OCI-LY3 (cell line): ENCODE results near the gene NLGN1.

ENCODE experiments used
- H2AFZ ChIP-seq: fragments of 200-600, 300-600 bp; shearing (Covaris generic); 2 replicates; pipeline ENCODE4 v1.6.0; 2014; ENCODE audit warnings: antibody characterized with exemption, low read depth, low read length
- H3K27ac ChIP-seq: fragments of 200-600, 300-600 bp; sonication (generic); 2 replicates; pipeline ENCODE4 v1.5.1; 2014; ENCODE audit warnings: mild to moderate bottlenecking, low read length, moderate library complexity, mixed read lengths
- H3K27me3 ChIP-seq: fragments of 200-600, 300-600 bp; sonication (generic); 2 replicates; pipeline ENCODE4 v1.6.1; 2014; ENCODE audit warnings: low read depth, low read length, mixed read lengths
- H3K36me3 ChIP-seq: fragments of 200-600, 300-600 bp; sonication (generic); replicated peaks from 2 replicates; pipeline ENCODE3; 2014; ENCODE audit warnings: low read depth, low read length, mixed read lengths
- H3K4me1 ChIP-seq: fragments of 300-600, 200-600 bp; sonication (generic); 2 replicates; pipeline ENCODE4 v1.6.1; 2014; ENCODE audit warnings: low read length, mixed read lengths
- H3K4me2 ChIP-seq: fragments of 200-600, 300-600 bp; sonication (generic); 2 replicates; pipeline ENCODE4 v1.6.1; 2014; ENCODE audit warnings: low read length, mixed read lengths
- H3K4me3 ChIP-seq: fragments of 300-600, 200-600 bp; sonication (generic); 2 replicates; pipeline ENCODE4 v1.5.1; 2014; ENCODE audit warnings: antibody characterized with exemption, mild to moderate bottlenecking, low read length, moderate library complexity
- H3K79me2 ChIP-seq: fragments of 300-600, 200-600 bp; shearing (Covaris generic); 2 replicates; pipeline ENCODE4 v1.6.1; 2014; ENCODE audit warnings: mild to moderate bottlenecking, low read length, mixed read lengths
- H3K9ac ChIP-seq: fragments of 300-600, 200-600 bp; shearing (Covaris generic); 2 replicates; pipeline ENCODE4 v1.6.0; 2014; ENCODE audit warnings: mild to moderate bottlenecking, low read length, moderate library complexity
- H3K9me3 ChIP-seq: fragments of 200-600, 300-600 bp; shearing (Covaris generic); 2 replicates; pipeline ENCODE4 v1.6.1; 2014; ENCODE audit warnings: low read length, mixed read lengths; ENCODE audit not compliant: insufficient read depth
- H4K20me1 ChIP-seq: fragments of 200-600, 300-600 bp; sonication (generic); 2 replicates; pipeline ENCODE4 v1.6.1; 2016; ENCODE audit warnings: low read length, mixed read lengths; ENCODE audit not compliant: insufficient read depth
- CTCF ChIP-seq: fragments of 200-600, 300-600 bp; sonication (generic); IDR thresholded peaks from 2 replicates; pipeline ENCODE4 v1.5.1; 2014; ENCODE audit warnings: antibody characterized with exemption, low read length, low read depth
- EZH2phosphoT487 ChIP-seq: fragments of 200-600 bp; shearing (Covaris generic); IDR thresholded peaks from 2 replicates; pipeline ENCODE4 v1.6.1; 2018; ENCODE audit warnings: antibody characterized with exemption, mixed run types, low read depth

The NLGN1 gene

DNA sequence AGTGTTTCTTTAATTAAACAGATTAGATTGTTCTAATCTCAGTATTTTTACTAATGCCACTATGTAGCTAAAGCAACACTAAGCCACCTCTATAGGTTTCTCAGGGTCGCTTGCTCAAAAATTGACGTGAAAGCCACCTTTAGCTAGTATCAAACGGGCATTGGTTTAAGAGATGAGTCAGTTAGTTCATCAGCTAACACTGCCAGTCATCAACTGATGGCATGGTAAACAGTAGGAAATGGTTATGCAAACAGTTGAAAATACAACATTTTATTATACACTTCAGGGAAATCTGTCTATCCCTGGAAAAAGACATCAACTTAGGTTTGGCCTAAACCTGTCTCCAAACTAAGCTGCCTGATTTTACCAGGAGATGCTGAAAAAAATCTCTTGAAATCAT is 879.3 kb downstream of the NLGN1 start:
- H3K27ac ChIP-seq: no peak overlapping the region
- H3K27me3 ChIP-seq: no peaks in the 10 kb centered on the region
- no peaks in the 10 kb centered on the region for H4K20me1 ChIP-seq
- no peak overlapping the region for H3K9ac ChIP-seq
- H3K4me1 ChIP-seq: no peaks in the 10 kb centered on the region
- H3K9me3 ChIP-seq: no peaks in the 10 kb centered on the region
- H3K4me2 ChIP-seq: no peak overlapping the region
- no peak overlapping the region for H2AFZ ChIP-seq
- TF ChIP-seq EZH2phosphoT487 (no peak), CTCF (no peak)
- no peaks in the 10 kb centered on the region for H3K36me3 ChIP-seq
- no peaks in the 10 kb centered on the region for H3K79me2 ChIP-seq
- no peak overlapping the region for H3K4me3 ChIP-seq

GRCh38 chr3:174278094-174278493 is 880.5 kb downstream of the NLGN1 start:
- no peak overlapping the region for H3K9ac ChIP-seq
- H3K79me2 ChIP-seq: no peaks in the 10 kb centered on the region
- no peak overlapping the region for H3K4me3 ChIP-seq
- no peak overlapping the region for H3K4me2 ChIP-seq
- H4K20me1 ChIP-seq: no peaks in the 10 kb centered on the region
- no peaks in the 10 kb centered on the region for H3K36me3 ChIP-seq
- H3K27ac ChIP-seq: no peak overlapping the region
- no peaks in the 10 kb centered on the region for H3K9me3 ChIP-seq
- H3K27me3 ChIP-seq: no peaks in the 10 kb centered on the region
- no peaks in the 10 kb centered on the region for H3K4me1 ChIP-seq
- TF ChIP-seq EZH2phosphoT487: no peak
- no peak for TF ChIP-seq CTCF
- H2AFZ ChIP-seq: no peak overlapping the region

DNA sequence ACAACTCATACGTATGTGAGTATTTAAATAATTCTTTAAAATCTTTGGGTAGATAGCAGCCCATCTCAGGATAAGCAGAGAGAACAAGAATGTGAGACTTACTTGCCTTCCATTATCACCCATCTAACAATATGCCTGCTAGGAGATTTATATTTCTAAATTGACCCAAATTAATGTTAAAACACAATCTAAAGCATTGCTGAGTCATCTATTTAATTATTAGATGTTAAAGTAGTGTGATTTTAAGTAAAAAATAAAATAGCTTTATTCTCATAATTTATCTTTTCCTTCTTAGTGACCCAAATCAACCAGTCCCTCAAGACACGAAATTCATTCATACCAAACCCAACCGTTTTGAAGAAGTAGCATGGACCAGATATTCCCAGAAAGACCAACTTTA is 882.6 kb downstream of the NLGN1 start:
- peak overlapping the region; percentile 17; the same call in 1 of the 2 replicates for H2AFZ ChIP-seq
- H3K36me3 ChIP-seq: no peaks in the 10 kb centered on the region
- no peak overlapping the region for H3K4me2 ChIP-seq
- no peak overlapping the region for H3K9ac ChIP-seq
- no peaks in the 10 kb centered on the region for H4K20me1 ChIP-seq
- TF ChIP-seq CTCF (no peak), EZH2phosphoT487 (no peak)
- no peaks in the 10 kb centered on the region for H3K9me3 ChIP-seq
- H3K4me3 ChIP-seq: no peak overlapping the region
- H3K27me3 ChIP-seq: no peaks in the 10 kb centered on the region
- H3K4me1 ChIP-seq: no peaks in the 10 kb centered on the region
- no peak overlapping the region for H3K27ac ChIP-seq
- no peaks in the 10 kb centered on the region for H3K79me2 ChIP-seq

DNA sequence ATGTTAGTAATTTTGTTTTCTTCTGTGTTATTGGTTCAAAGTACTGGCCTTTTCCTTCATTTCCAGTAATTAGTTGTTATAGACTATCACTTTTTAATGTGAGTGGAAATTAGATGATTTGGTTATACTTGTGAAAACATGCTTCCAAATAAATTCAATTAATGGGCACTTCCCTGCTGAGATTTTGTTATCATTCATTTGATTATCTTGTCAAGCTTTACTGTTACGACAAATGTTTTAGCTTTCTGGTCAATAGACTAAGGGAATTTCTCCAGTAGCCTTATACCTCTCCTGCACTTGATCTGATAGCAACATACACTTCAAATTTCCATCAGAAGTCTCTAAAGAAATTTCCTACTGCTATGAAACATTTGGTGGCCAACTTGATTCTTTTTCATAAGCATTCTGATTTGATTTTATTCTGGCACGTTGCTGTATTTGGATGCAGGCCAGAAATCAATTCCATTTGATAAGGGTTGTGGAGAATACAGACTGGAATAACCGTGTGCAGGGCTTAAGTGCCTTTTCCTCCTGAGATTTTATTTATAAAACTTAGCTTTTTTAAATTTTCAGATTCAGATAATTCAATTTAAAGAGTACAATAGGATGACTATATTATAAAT is 887.8 kb downstream of the NLGN1 start:
- H3K27ac ChIP-seq: no peak overlapping the region
- H3K27me3 ChIP-seq: no peaks in the 10 kb centered on the region

More for the DNA sequence above, 887.8 kb downstream of the NLGN1 start:
- H3K4me3 ChIP-seq: no peak overlapping the region
- H3K36me3 ChIP-seq: no peaks in the 10 kb centered on the region
- no peaks in the 10 kb centered on the region for H3K79me2 ChIP-seq
- H2AFZ ChIP-seq: no peak overlapping the region
- H3K9me3 ChIP-seq: no peaks in the 10 kb centered on the region
- no peaks in the 10 kb centered on the region for H3K4me1 ChIP-seq
- H3K4me2 ChIP-seq: no peak overlapping the region
- TF ChIP-seq CTCF: no peak
- TF ChIP-seq EZH2phosphoT487: no peak
- H3K9ac ChIP-seq: no peak overlapping the region
- H4K20me1 ChIP-seq: no peaks in the 10 kb centered on the region
